ENCODE measurements around the gene TMEM127. TPM values are rescaled to one million over a fixed set of nuclear protein-coding genes. Genes with fewer than 3 reads are reported as not detected.
A peak's percentile ranks its signal among the peaks of the same experiment; 100 is the strongest.

TMEM127 gene
- total RNA-seq (2022) (31.5 and 40.0 TPM in 2 replicates), Bru-seq, nascent RNA (percentile 77 among the genes with signal in this experiment), BruChase-seq, experiment 1, labeled RNA remaining after a 6-hour chase (percentile 95 among the genes with signal in this experiment), BruChase-seq, experiment 2, labeled RNA remaining after a 2-hour chase (percentile 87 among the genes with signal in this experiment)
- long read RNA-seq, full-length matches to known transcripts = 71 of 117 reads
- long read RNA-seq, partial matches to known transcripts = 6 of 117 reads
- long read RNA-seq, other reads (novel, unspliced or antisense) = 40 of 117 reads

- TSS peak; percentile 63 for BruUV-seq (replicated peaks)
- Mint-ChIP-seq H3K9me3 (ENCODE audit: unreplicated experiment) (no peaks in the 10 kb centered on the region), H3K27ac (ENCODE audit: low read depth, unreplicated experiment) (peak within 1 kb of the TSS; percentile 68), H3K27me3 (ENCODE audit: insufficient read depth, unreplicated experiment) (no peaks in the 10 kb centered on the region), H3K4me3 (ENCODE audit: unreplicated experiment) (peak within 1 kb of the TSS; percentile 93), H3K4me1 (ENCODE audit: insufficient read depth, unreplicated experiment) (peaks cover 25% of the 10 kb centered on the region), H3K36me3 (ENCODE audit: insufficient read depth, unreplicated experiment) (peaks cover 64% of the 10 kb centered on the region)
- TF ChIP-seq CTCF (IDR thresholded peaks at IDR 0.05; ENCODE audit: unreplicated experiment) = no peak
- ChIA-PET CTCF (interaction anchor here (0.6 to 1.3 kb wide), 5 partner anchors 36 to 472 kb away, joined by 3 to 7 read pairs (median 3); no protein-coding TSS in a partner anchor), POLR2A (interaction anchor here (0.6 to 1.8 kb wide), 6 partner anchors 39 to 243 kb away, joined by 3 to 10 read pairs (median 4); partner anchors contain the start of genes NCAPH, SNRNP200 and STARD7)
- peak; percentile 98 for DNase-seq (ENCODE audit: unreplicated experiment)
- intact Hi-C loops (cut with micrococcal nuclease) = loop anchor here (5.0 to 10.0 kb wide), 3 partner anchors 71 to 241 kb away; partner anchors contain the start of genes NCAPH and NEURL3
Observed at GRCh38 chr2:96265840-96266679, at the start of gene TMEM127, which contains the start of gene CIAO1. TSS of gene TMEM127 (minus strand) at chr2:96265997. CDS start at chr2:96265381, 616 bp downstream. TSS of gene CIAO1 (plus strand) at chr2:96266225. CDS start at chr2:96266351, 126 bp downstream.

GRCh38 chr2:96315005-96315399 lies 49.2 kb upstream of the TMEM127 start:
- Mint-ChIP-seq H3K27me3 (ENCODE audit: insufficient read depth, unreplicated experiment) (peaks cover 13% of the 10 kb centered on the region), H3K36me3 (ENCODE audit: insufficient read depth, unreplicated experiment) (no peaks in the 10 kb centered on the region), H3K4me3 (ENCODE audit: unreplicated experiment) (no peak overlapping the region), H3K9me3 (ENCODE audit: unreplicated experiment) (no peaks in the 10 kb centered on the region), H3K4me1 (ENCODE audit: insufficient read depth, unreplicated experiment) (no peaks in the 10 kb centered on the region), H3K27ac (ENCODE audit: low read depth, unreplicated experiment) (no peak overlapping the region)
- no peak for TF ChIP-seq CTCF (IDR thresholded peaks at IDR 0.05; ENCODE audit: unreplicated experiment)
- DNase-seq (ENCODE audit: unreplicated experiment) = no peak
- intact Hi-C loops (cut with micrococcal nuclease) = no loop called here
- ChIA-PET CTCF (no interaction called here), POLR2A (no interaction called here)
- BruUV-seq (replicated peaks) = no TSS peak

- Mint-ChIP-seq H3K27ac (ENCODE audit: low read depth, unreplicated experiment) (peak overlapping the region; percentile 59), H3K36me3 (ENCODE audit: insufficient read depth, unreplicated experiment) (peaks cover 25% of the 10 kb centered on the region), H3K9me3 (ENCODE audit: unreplicated experiment) (no peaks in the 10 kb centered on the region), H3K4me3 (ENCODE audit: unreplicated experiment) (no peak overlapping the region), H3K27me3 (ENCODE audit: insufficient read depth, unreplicated experiment) (no peaks in the 10 kb centered on the region), H3K4me1 (ENCODE audit: insufficient read depth, unreplicated experiment) (peaks cover 19% of the 10 kb centered on the region)
- POLR2A ChIA-PET = interaction anchor here (0.6 to 5.0 kb wide), 4 partner anchors 13 to 246 kb away, joined by 3 to 78 read pairs (median 4); no protein-coding TSS in a partner anchor
- BruUV-seq (replicated peaks) = no TSS peak
- intact Hi-C loops (cut with micrococcal nuclease) = no loop called here
- no peak for TF ChIP-seq CTCF (IDR thresholded peaks at IDR 0.05; ENCODE audit: unreplicated experiment)
- no peak for DNase-seq (ENCODE audit: unreplicated experiment)
- CTCF ChIA-PET = interaction anchor here (0.7 kb wide), 1 partner anchor 98 kb away, joined by 3 read pairs; no protein-coding TSS in a partner anchor
Observed at GRCh38 chr2:96308248-96308647, 42.5 kb upstream of the TMEM127 start.

Measured in MCF 10A (cell line).